Ovary (tissue), 9 donors: ENCODE results near the gene ROBO1. TPM values are rescaled to one million over a fixed set of nuclear protein-coding genes. Genes with fewer than 3 reads are reported as not detected.

ENCODE experiments used
- DNase-seq, 5 donors: peaks; one replicate each; pipeline ENCODE4 v3.0.0-alpha.2; 2019 to 2020
- H3K27ac ChIP-seq, 2 donors: fragments of 200-600 bp; one replicate each; pipeline versions ENCODE4 v1.5.1 to v1.8.0; 2019 to 2022
- H3K27me3 ChIP-seq: fragments of 200-600 bp; one replicate; pipeline ENCODE4 v1.8.0; 2022
- H3K36me3 ChIP-seq: fragments of 200-600 bp; sonication (generic); one replicate; pipeline ENCODE4 v1.5.1; 2019
- H3K4me1 ChIP-seq: one replicate; pipeline ENCODE4 v1.8.1; 2013; ENCODE audit warnings: mild to moderate bottlenecking, moderate library complexity; ENCODE audit not compliant: insufficient read depth
- H3K4me3 ChIP-seq: fragments of 200-600 bp; sonication (generic); one replicate; pipeline ENCODE4 v1.5.1; 2017
- H3K9me3 ChIP-seq, 2 donors: fragments of 200-600 bp in 1 of 2; sonication (generic) in 1 of 2; one replicate each; pipeline versions ENCODE4 v1.5.1 to v1.8.1; 2013 to 2019; ENCODE audit warnings: mild to moderate bottlenecking in 1 of 2, moderate library complexity in 1 of 2
- CTCF ChIP-seq, 3 donors: fragments of 450-650 bp in 2 of 3; fragments of 200-600 bp in 1 of 3; IDR thresholded peaks; one replicate each; pipeline versions ENCODE4 v1.5.1 to v1.8.0; 2016 to 2022; ENCODE audit warnings: antibody characterized with exemption in 3 of 3, mild to moderate bottlenecking in 1 of 3
- EP300 ChIP-seq: sonication (generic); formaldehyde crosslinking; IDR thresholded peaks from one replicate; pipeline ENCODE4 v1.6.1; 2017; ENCODE audit warnings: antibody characterized with exemption
- POLR2A ChIP-seq: fragments of 450-650 bp; IDR thresholded peaks from one replicate; pipeline ENCODE4 v1.6.1; 2017; ENCODE audit warnings: antibody characterized with exemption, mild to moderate bottlenecking, moderate library complexity
- WGBS, 3 donors: extraction: QIAGEN DNeasy Blood & Tissue Kit in 1 of 3; methylation state at CpG; one replicate each; pipeline versions ENCODE4 v1.1.5 to v1.1.7; 2013 to 2017; 5-methylcytosine and 5-hydroxymethylcytosine counted together
- intact Hi-C, 4 donors: fragments of 100-400 bp; cut with DNase I; formaldehyde crosslinking; loops; one replicate each; pipeline versions ENCODE4 v1.11.0 to v1.15.1; 2022 to 2023
- polyA plus RNA-seq, 2 donors: library from polyadenylated mRNA; stranded (reverse); fragments of 200-250 nt in 1 of 2; fragments of 350-450 nt in 1 of 2; fragmentation: Illumina TruSeq in 1 of 2; extraction: RNeasy Lipid Tissue Mini Kit (QIAGEN cat#74804) in 1 of 2; gene quantifications; one replicate each; pipeline ENCODE4 v1.2.3, GENCODE V29; 2013 to 2014
- total RNA-seq, 7 donors: library from RNA; depleted of rRNA in 2 of 7; stranded (reverse); fragments of >200 nt in 2 of 7; fragmentation: NEBNext Ultra II Directional in 3 of 7; extraction: Animal tissue kit (Norgen Biotek cat#: 25700) in 3 of 7; gene quantifications; one replicate each; pipeline versions ENCODE4 v1.1.0 to v1.2.4, GENCODE V29; 2016 to 2023
- donor health status: DM: no; HTN: no; CAD: no; lungs with moderate emphysema.
- donor health status: DM: no; HTN: no; CAD: no.
- donor health status: Bipolar disorder and iron deficiency.
- donor health status: DM: yes; HTN: yes; CAD: no.
- donor health status: DM: no; HTN: no; CAD: no.
- donor health status: DM: yes; HTN: yes; CAD: no.

Gene ROBO1
- total and polyA plus RNA-seq, 9 donors = 17.2 to 49.5 (median 29.0) TPM

- TF ChIP-seq EP300 (no peak), CTCF (IDR thresholded peaks at IDR 0.05) (no peak), POLR2A (no peak)
- intact Hi-C loops = no loop called here
- no peaks in the 10 kb centered on the region for H3K4me1 ChIP-seq
- 62 to 74% (median 74%) methylated on average over 1 of the region's 1 CpG for WGBS, 3 donors
- H3K27ac ChIP-seq = no peak overlapping the region
- no peaks in the 10 kb centered on the region for H3K27me3 ChIP-seq
- H3K36me3 ChIP-seq = no peaks in the 10 kb centered on the region
- DNase-seq = no peak
- no peaks in the 10 kb centered on the region for H3K9me3 ChIP-seq
- no peak overlapping the region for H3K4me3 ChIP-seq
These were observed 669.7 kb downstream of the ROBO1 start for GRCh38 chr3:79097964-79098660.

GRCh38 chr3:79094654-79095053 lies 673.1 kb downstream of the ROBO1 start:
- no peak for DNase-seq
- no peak overlapping the region for H3K27ac ChIP-seq
- H3K4me1 ChIP-seq = no peaks in the 10 kb centered on the region
- H3K9me3 ChIP-seq = no peaks in the 10 kb centered on the region
- no peak for TF ChIP-seq POLR2A
- no peak for TF ChIP-seq CTCF (IDR thresholded peaks at IDR 0.05)
- no peak for TF ChIP-seq EP300
- no peaks in the 10 kb centered on the region for H3K36me3 ChIP-seq
- H3K27me3 ChIP-seq = no peaks in the 10 kb centered on the region
- intact Hi-C loops = no loop called here
- H3K4me3 ChIP-seq = no peak overlapping the region

GRCh38 chr3:79086514-79086913 lies 681.3 kb downstream of the ROBO1 start:
- no peak overlapping the region for H3K4me3 ChIP-seq
- H3K9me3 ChIP-seq = no peaks in the 10 kb centered on the region
- DNase-seq = peak in 2 of 5 donors; percentile 13 to 14
- H3K4me1 ChIP-seq = no peaks in the 10 kb centered on the region
- no peak overlapping the region for H3K27ac ChIP-seq
- WGBS, 3 donors = 4 to 13% (median 7%) methylated on average over 6 of the region's 6 CpGs
- H3K36me3 ChIP-seq = no peaks in the 10 kb centered on the region
- intact Hi-C loops = no loop called here
- no peaks in the 10 kb centered on the region for H3K27me3 ChIP-seq
- TF ChIP-seq EP300 (no peak), POLR2A (no peak), CTCF (IDR thresholded peaks at IDR 0.05) (peak in 1 of 3 donors; percentile 11)

- 79 to 88% (median 84%) methylated on average over 1 of the region's 1 CpG for WGBS, 3 donors
- Histone ChIP-seq H3K27me3 (no peaks in the 10 kb centered on the region), H3K27ac (no peak overlapping the region), H3K4me1 (no peaks in the 10 kb centered on the region), H3K4me3 (no peak overlapping the region), H3K36me3 (no peaks in the 10 kb centered on the region), H3K9me3 (no peaks in the 10 kb centered on the region)
- intact Hi-C loops = no loop called here
- no peak for TF ChIP-seq EP300
- no peak for TF ChIP-seq CTCF (IDR thresholded peaks at IDR 0.05)
- no peak for TF ChIP-seq POLR2A
- no peak for DNase-seq
These were observed 682.6 kb downstream of the ROBO1 start for GRCh38 chr3:79085171-79085570.
